Upper lobe of left lung (tissue), 4 donors: ENCODE results near the gene BTG2.

Experiments
- CTCF ChIP-seq, 6 experiments: fragments of 450-650 bp in 4 of 6; fragments of 200-600 bp in 2 of 6; sonication (generic) in 2 of 6; IDR thresholded peaks; one replicate each; pipeline ENCODE4 v1.5.1; 2016 to 2019; ENCODE audit warnings: antibody characterized with exemption in 6 of 6
- EP300 ChIP-seq, 4 donors: sonication (generic); formaldehyde crosslinking; IDR thresholded peaks; one replicate each; pipeline ENCODE4 v1.5.1; 2017; ENCODE audit warnings: antibody characterized with exemption in 4 of 4, control low read depth in 2 of 4
- POLR2A ChIP-seq, 4 donors: fragments of 450-650 bp; IDR thresholded peaks; one replicate each; pipeline ENCODE4 v1.5.1; 2016 to 2017; ENCODE audit warnings: antibody characterized with exemption in 4 of 4, mild to moderate bottlenecking in 2 of 4
- POLR2AphosphoS5 ChIP-seq, 2 donors: sonication (generic); formaldehyde crosslinking; IDR thresholded peaks; one replicate each; pipeline ENCODE4 v1.5.1; 2017; ENCODE audit warnings: antibody characterized with exemption in 2 of 2

GRCh38 chr1:203336097-203336496, 30.8 kb downstream of the BTG2 start:
- no peak for TF ChIP-seq CTCF (IDR thresholded peaks at IDR 0.05)
- TF ChIP-seq POLR2A (IDR thresholded peaks at IDR 0.05): no peak
- TF ChIP-seq POLR2AphosphoS5 (IDR thresholded peaks at IDR 0.05): no peak
- TF ChIP-seq EP300 (IDR thresholded peaks at IDR 0.05): no peak
